ENCODE data around the gene CRLF2. TPM values are rescaled to one million over a fixed set of nuclear protein-coding genes. Genes with fewer than 3 reads are reported as not detected.
A peak's percentile ranks its signal among the peaks of the same experiment; 100 is the strongest.
"Not testable (repeated sequence)": the region's sequence is repeated elsewhere in the genome, so short reads cannot be mapped to it uniquely, and the experiment has no call there.

Gene CRLF2
- total and polyA plus RNA-seq, 12 donors, result not detected

GRCh38 chrX:1244164-1245076, 32.0 kb upstream of the CRLF2 start:
- no peak for DNase-seq
- H3K9me3 ChIP-seq (replicated peaks in 1 of 3), result no peaks in the 10 kb centered on the region
- WGBS, 4 donors, result 16 to 22% (median 18%) methylated on average over 11 to 13 of the region's 13 CpGs
- H3K36me3 ChIP-seq (replicated peaks in 1 of 2), result no peaks in the 10 kb centered on the region
- peaks cover 5% of the 10 kb centered on the region for H3K27me3 ChIP-seq
- intact Hi-C loops (cut with DNase I), result no loop called here
- no peak overlapping the region for H3K27ac ChIP-seq
- peaks cover 0 to 9% of the 10 kb centered on the region in 2 donors for H3K4me1 ChIP-seq (replicated peaks in 1 of 2)
- no peak for TF ChIP-seq POLR2A (IDR thresholded peaks at IDR 0.05)
- TF ChIP-seq CTCF (IDR thresholded peaks at IDR 0.05), result no peak
- no peak overlapping the region for H3K4me3 ChIP-seq

GRCh38 chrX:1242891-1243402, 30.5 kb upstream of the CRLF2 start:
- Histone ChIP-seq H3K9me3 (replicated peaks in 1 of 3) (no peaks in the 10 kb centered on the region), H3K27me3 (no peaks in the 10 kb centered on the region), H3K27ac (no peak overlapping the region), H3K4me3 (no peak overlapping the region), H3K4me1 (replicated peaks in 1 of 2) (no peaks in the 10 kb centered on the region), H3K36me3 (replicated peaks in 1 of 2) (no peaks in the 10 kb centered on the region)
- 32 to 47% (median 40%) methylated on average over 5 to 8 of the region's 8 CpGs for WGBS, 4 donors
- intact Hi-C loops (cut with DNase I), result no loop called here
- TF ChIP-seq POLR2A (IDR thresholded peaks at IDR 0.05) (no peak), CTCF (IDR thresholded peaks at IDR 0.05) (no peak)
- no peak for DNase-seq

- H3K27ac ChIP-seq; H3K9me3 ChIP-seq (replicated peaks in 1 of 3); intact Hi-C loops (cut with DNase I); DNase-seq; H3K27me3 ChIP-seq; H3K36me3 ChIP-seq (replicated peaks in 1 of 2); H3K4me1 ChIP-seq (replicated peaks in 1 of 2); H3K4me3 ChIP-seq: not testable (repeated sequence)
- WGBS, 4 donors, result 81 to 97% (median 86%) methylated on average over 7 to 9 of the region's 10 CpGs
These were observed 28.1 kb upstream of the CRLF2 start for GRCh38 chrX:1240551-1240950.

- intact Hi-C loops (cut with DNase I), result no loop called here
- H3K4me1 ChIP-seq (replicated peaks in 1 of 2), result no peaks in the 10 kb centered on the region
- H3K27me3 ChIP-seq, result no peaks in the 10 kb centered on the region
- H3K9me3 ChIP-seq (replicated peaks in 1 of 3), result no peaks in the 10 kb centered on the region
- no peak overlapping the region for H3K27ac ChIP-seq
- TF ChIP-seq POLR2A (IDR thresholded peaks at IDR 0.05), result no peak
- no peak for TF ChIP-seq CTCF (IDR thresholded peaks at IDR 0.05)
- no peaks in the 10 kb centered on the region for H3K36me3 ChIP-seq (replicated peaks in 1 of 2)
- H3K4me3 ChIP-seq, result no peak overlapping the region
- DNase-seq, result peak; percentile 36 to 77 (median 58)
- 72 to 84% (median 75%) methylated on average over 22 to 23 of the region's 23 CpGs for WGBS, 4 donors
These were observed 27.3 kb upstream of the CRLF2 start for GRCh38 chrX:1239681-1240142.
